ENCODE data around the gene DTX3. TPM values are rescaled to one million over a fixed set of nuclear protein-coding genes. Genes with fewer than 3 reads are reported as not detected.

Gene DTX3
- total RNA-seq, 1 donor from 2014 or later: 18.3 TPM

- Histone ChIP-seq H3K9me3 (ENCODE audit: insufficient read depth, low read depth, low read length) (no peaks in the 10 kb centered on the region), H3K27ac (ENCODE audit: low read depth, low read length) (no peak overlapping the region), H3K36me3 (ENCODE audit: insufficient read depth, low read length) (peaks cover 2% of the 10 kb centered on the region), H3K79me2 (ENCODE audit: insufficient read depth, low read length) (no peaks in the 10 kb centered on the region), H3K4me3 (ENCODE audit: insufficient read depth, low read depth, low read length) (no peak overlapping the region), H3K4me1 (ENCODE audit: insufficient read depth, low read length) (peaks cover 12% of the 10 kb centered on the region), H2AFZ (ENCODE audit: low read depth, low read length) (no peak overlapping the region), H3K9ac (ENCODE audit: low read length) (no peak overlapping the region), H3K27me3 (ENCODE audit: insufficient read depth, low read length) (no peaks in the 10 kb centered on the region), H3K4me2 (ENCODE audit: low read length) (no peak overlapping the region), H4K20me1 (ENCODE audit: insufficient read depth, low read length) (no peaks in the 10 kb centered on the region)
- DNase-seq (ENCODE audit: low read depth): no peak
- TF ChIP-seq CTCF (IDR thresholded peaks at IDR 0.05; ENCODE audit: insufficient read depth, low read depth, low read length): no peak
- Mint-ChIP-seq H3K27ac (ENCODE audit: unreplicated experiment) (no peak overlapping the region), H3K9me3 (ENCODE audit: unreplicated experiment) (peaks cover 2% of the 10 kb centered on the region), H3K27me3 (ENCODE audit: low read depth, unreplicated experiment) (peaks cover 1% of the 10 kb centered on the region), H3K4me3 (ENCODE audit: unreplicated experiment) (peak overlapping the region; percentile 66), H3K4me1 (ENCODE audit: low read depth, unreplicated experiment) (peaks cover 17% of the 10 kb centered on the region), H3K36me3 (ENCODE audit: low read depth, unreplicated experiment) (peaks cover 41% of the 10 kb centered on the region)
- no peak for FAIRE-seq
Observed at GRCh38 chr12:57602544-57602943, 2.1 kb upstream of the DTX3 start.

GRCh38 chr12:57603324-57603723 lies 1.3 kb upstream of the DTX3 start:
- no peaks in the 10 kb centered on the region for H3K9me3 ChIP-seq (ENCODE audit: insufficient read depth, low read depth, low read length)
- H3K9me3 Mint-ChIP-seq (ENCODE audit: unreplicated experiment): peaks cover 2% of the 10 kb centered on the region
- no peak overlapping the region for H3K4me2 ChIP-seq (ENCODE audit: low read length)
- FAIRE-seq (no peak), DNase-seq (ENCODE audit: low read depth) (no peak)
- no peak overlapping the region for H2AFZ ChIP-seq (ENCODE audit: low read depth, low read length)
- peak overlapping the region; percentile 86 for H3K4me3 Mint-ChIP-seq (ENCODE audit: unreplicated experiment)
- H3K36me3 Mint-ChIP-seq (ENCODE audit: low read depth, unreplicated experiment): peaks cover 40% of the 10 kb centered on the region
- H3K4me1 Mint-ChIP-seq (ENCODE audit: low read depth, unreplicated experiment): peaks cover 17% of the 10 kb centered on the region
- H3K36me3 ChIP-seq (ENCODE audit: insufficient read depth, low read length): peaks cover 2% of the 10 kb centered on the region
- H4K20me1 ChIP-seq (ENCODE audit: insufficient read depth, low read length): no peaks in the 10 kb centered on the region
- no peak overlapping the region for H3K27ac ChIP-seq (ENCODE audit: low read depth, low read length)
- peaks cover 12% of the 10 kb centered on the region for H3K4me1 ChIP-seq (ENCODE audit: insufficient read depth, low read length)
- H3K79me2 ChIP-seq (ENCODE audit: insufficient read depth, low read length): no peaks in the 10 kb centered on the region
- no peaks in the 10 kb centered on the region for H3K27me3 ChIP-seq (ENCODE audit: insufficient read depth, low read length)
- H3K27ac Mint-ChIP-seq (ENCODE audit: unreplicated experiment): no peak overlapping the region
- H3K27me3 Mint-ChIP-seq (ENCODE audit: low read depth, unreplicated experiment): peaks cover 1% of the 10 kb centered on the region
- TF ChIP-seq CTCF (IDR thresholded peaks at IDR 0.05; ENCODE audit: insufficient read depth, low read depth, low read length) (no peak), EZH2 (IDR thresholded peaks at IDR 0.05; ENCODE audit: insufficient read depth, low read length) (no peak)
- no peak overlapping the region for H3K9ac ChIP-seq (ENCODE audit: low read length)
- no peak overlapping the region for H3K4me3 ChIP-seq (ENCODE audit: insufficient read depth, low read depth, low read length)

- FAIRE-seq: no peak
- peak overlapping the region; percentile 75 for H3K4me3 ChIP-seq (ENCODE audit: insufficient read depth, low read depth, low read length)
- Mint-ChIP-seq H3K4me3 (ENCODE audit: unreplicated experiment) (peak overlapping the region; percentile 86), H3K9me3 (ENCODE audit: unreplicated experiment) (peaks cover 2% of the 10 kb centered on the region), H3K27me3 (ENCODE audit: low read depth, unreplicated experiment) (peaks cover 5% of the 10 kb centered on the region), H3K27ac (ENCODE audit: unreplicated experiment) (peak overlapping the region; percentile 91), H3K36me3 (ENCODE audit: low read depth, unreplicated experiment) (peaks cover 42% of the 10 kb centered on the region), H3K4me1 (ENCODE audit: low read depth, unreplicated experiment) (peaks cover 17% of the 10 kb centered on the region)
- H3K4me2 ChIP-seq (ENCODE audit: low read length): peak overlapping the region; percentile 95
- peak overlapping the region; percentile 88 for H3K9ac ChIP-seq (ENCODE audit: low read length)
- H3K4me1 ChIP-seq (ENCODE audit: insufficient read depth, low read length): peaks cover 12% of the 10 kb centered on the region
- H3K9me3 ChIP-seq (ENCODE audit: insufficient read depth, low read depth, low read length): no peaks in the 10 kb centered on the region
- H3K79me2 ChIP-seq (ENCODE audit: insufficient read depth, low read length): no peaks in the 10 kb centered on the region
- peak overlapping the region; percentile 99 for H2AFZ ChIP-seq (ENCODE audit: low read depth, low read length)
- no peaks in the 10 kb centered on the region for H3K27me3 ChIP-seq (ENCODE audit: insufficient read depth, low read length)
- H3K27ac ChIP-seq (ENCODE audit: low read depth, low read length): peak overlapping the region; percentile 41
- no peak for TF ChIP-seq CTCF (IDR thresholded peaks at IDR 0.05; ENCODE audit: insufficient read depth, low read depth, low read length)
- TF ChIP-seq EZH2 (IDR thresholded peaks at IDR 0.05; ENCODE audit: insufficient read depth, low read length): no peak
- peaks cover 2% of the 10 kb centered on the region for H3K36me3 ChIP-seq (ENCODE audit: insufficient read depth, low read length)
- peak; percentile 64 for DNase-seq (ENCODE audit: low read depth)
- no peaks in the 10 kb centered on the region for H4K20me1 ChIP-seq (ENCODE audit: insufficient read depth, low read length)
Observed at GRCh38 chr12:57603815-57604453, 690 bp upstream of the DTX3 start.
